NCI-H1105 (cell line): ENCODE measurements around the gene MFF.
A peak's percentile ranks its signal among the peaks of the same experiment; 100 is the strongest.

Source experiments
- DNase-seq: peaks from one replicate; lab custom pipeline; 2025; lab: John Stamatoyannopoulos, UW

Gene MFF

DNA sequence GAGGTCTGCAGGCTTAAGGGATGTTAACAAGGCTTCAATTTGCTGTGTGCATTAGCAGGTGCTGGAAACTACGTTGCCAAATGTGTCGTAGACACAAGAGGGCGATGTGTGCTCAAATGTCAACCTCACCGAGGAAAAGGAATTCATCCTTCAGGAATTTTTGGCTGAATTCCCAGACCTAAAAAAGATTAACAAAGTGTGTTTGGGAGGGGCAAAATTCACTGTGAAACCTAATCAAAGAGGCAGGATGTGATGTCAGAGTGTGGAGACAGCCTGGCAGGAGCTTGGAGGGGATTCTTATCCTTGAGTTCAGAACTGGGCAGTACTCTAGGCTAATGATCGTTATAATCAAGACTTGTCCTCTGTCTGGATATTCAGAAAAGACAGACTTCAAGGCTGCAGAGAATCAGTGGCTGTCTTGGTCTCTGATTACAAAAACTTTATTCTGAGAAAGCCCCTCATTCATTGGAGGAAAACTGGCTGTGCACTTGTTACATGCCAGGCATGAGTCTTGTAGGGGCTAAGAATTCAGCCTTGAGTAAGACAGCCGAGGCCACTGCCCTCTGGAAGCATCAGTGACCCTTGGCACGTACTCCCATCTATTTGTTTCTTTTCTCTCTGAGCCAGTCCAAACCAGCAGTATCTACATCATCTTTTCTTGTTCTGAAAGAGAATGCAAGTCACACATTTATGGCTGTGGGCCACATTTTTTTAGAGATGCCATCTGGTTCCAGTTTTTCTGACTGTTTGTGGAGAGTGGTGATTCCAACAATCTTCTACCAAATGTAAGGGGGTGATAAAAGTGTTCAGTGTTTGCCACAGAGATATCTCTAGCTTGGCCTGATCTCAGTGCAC, 81.4 kb downstream of the MFF start:
- peak; percentile 87 for DNase-seq
